GM19397 (cell line): ENCODE data around the gene XYLT1.

Source experiments
- ATAC-seq: cut with Tn5 transposase; IDR thresholded peaks from one replicate; pipeline ENCODE4 v1.9.1; 2021; ENCODE audit warnings: mild to moderate bottlenecking, moderate library complexity; ENCODE audit not compliant: unreplicated experiment

The XYLT1 gene

GRCh38 chr16:17377360-17378324, 93.1 kb downstream of the XYLT1 start:
- no peak for ATAC-seq

GRCh38 chr16:17375461-17376304, 95.1 kb downstream of the XYLT1 start:
- ATAC-seq, result no peak

DNA sequence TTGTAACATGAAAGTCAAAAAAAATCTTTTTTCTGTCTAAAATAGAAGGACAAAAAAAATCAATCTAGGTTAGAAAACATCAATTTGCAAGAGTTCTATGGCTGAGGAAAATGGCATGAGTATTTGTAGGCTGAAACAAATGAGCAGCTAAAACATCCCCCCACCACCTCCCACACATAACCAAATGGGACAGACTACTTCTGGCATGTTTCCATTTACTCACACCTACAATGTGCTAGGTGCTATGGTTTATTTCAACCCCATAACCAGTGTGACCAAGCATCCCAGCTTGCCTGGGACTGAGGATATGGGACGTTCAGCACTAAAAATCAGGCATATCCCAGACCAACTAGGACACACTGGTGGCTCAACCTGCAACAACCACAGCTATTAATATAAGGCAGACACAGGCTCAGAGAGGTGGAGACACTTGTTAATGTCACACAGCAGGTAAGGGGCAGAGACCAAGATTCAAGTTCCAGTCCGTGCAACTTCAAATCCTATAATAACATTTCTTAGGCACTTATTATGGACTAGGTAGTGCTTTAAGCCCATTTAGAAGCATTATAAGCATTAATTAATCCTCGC, 96.0 kb downstream of the XYLT1 start:
- ATAC-seq, result no peak

DNA sequence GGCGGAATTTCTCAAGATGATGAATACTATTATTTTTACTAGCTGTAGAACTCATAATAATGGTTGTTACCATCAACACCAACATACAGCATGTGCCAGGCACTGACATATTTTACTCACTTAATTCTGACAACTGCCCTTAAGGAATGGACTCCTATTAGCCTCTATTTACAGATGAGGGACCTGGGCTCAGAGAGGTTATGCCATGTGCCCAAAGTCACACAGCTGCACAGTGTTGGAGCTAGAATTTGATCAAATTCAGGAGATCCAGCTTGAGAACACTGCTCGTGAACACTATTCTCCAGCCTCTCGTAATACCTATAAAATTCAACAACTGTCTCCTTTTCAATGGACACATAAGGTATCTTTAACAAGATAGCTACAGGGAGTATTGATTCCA, 97.2 kb downstream of the XYLT1 start:
- ATAC-seq, result no peak

DNA sequence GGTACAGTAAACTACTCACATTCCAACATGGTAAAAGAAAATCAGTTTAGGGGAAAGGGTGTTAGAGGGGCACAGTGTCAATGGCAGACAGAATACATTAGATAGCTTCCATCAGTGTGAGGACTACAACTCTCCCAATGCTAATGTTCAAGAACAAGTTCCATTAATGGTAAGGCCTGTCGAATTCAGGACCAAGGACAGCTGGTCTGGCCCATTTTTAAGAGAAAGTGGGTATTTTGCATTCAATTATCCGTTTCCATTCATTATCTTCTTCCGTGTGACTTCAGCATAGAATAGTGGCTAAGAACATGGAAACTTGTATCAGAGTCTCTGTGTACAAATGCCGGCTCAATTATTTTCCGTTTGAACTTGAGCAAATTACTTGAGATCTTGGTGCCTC, 98.4 kb downstream of the XYLT1 start:
- ATAC-seq, result no peak

- no peak for ATAC-seq
Observed at GRCh38 chr16:17371299-17371698, 99.5 kb downstream of the XYLT1 start.

DNA sequence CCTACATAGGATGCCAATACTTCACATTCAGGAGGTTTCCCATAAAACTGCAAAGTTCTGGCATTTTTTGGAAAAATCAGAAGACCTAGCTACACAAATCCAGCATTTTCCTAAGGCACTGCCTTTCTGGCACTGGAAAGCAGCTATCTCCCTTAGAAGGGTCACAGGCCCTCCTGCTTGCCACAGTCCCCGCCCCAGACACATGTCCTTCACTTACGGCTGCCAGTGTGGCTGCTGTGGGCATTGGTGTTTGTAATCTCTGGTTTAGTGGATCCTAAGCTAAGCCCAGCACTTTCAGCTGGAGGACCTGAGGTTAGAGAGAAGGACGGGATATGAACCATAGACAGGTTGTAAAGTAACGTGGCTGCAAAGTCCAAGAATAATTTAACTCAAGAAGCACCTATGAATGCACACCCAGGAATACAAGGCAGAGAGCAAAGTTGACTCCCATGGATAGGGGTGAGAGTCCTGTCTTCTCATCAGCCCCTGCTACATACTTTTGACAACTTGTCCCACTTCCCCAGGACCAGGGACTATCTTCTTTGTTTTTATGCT, 100.0 kb downstream of the XYLT1 start:
- no peak for ATAC-seq

- no peak for ATAC-seq
Observed at GRCh38 chr16:17370223-17370707, 100.5 kb downstream of the XYLT1 start.

DNA sequence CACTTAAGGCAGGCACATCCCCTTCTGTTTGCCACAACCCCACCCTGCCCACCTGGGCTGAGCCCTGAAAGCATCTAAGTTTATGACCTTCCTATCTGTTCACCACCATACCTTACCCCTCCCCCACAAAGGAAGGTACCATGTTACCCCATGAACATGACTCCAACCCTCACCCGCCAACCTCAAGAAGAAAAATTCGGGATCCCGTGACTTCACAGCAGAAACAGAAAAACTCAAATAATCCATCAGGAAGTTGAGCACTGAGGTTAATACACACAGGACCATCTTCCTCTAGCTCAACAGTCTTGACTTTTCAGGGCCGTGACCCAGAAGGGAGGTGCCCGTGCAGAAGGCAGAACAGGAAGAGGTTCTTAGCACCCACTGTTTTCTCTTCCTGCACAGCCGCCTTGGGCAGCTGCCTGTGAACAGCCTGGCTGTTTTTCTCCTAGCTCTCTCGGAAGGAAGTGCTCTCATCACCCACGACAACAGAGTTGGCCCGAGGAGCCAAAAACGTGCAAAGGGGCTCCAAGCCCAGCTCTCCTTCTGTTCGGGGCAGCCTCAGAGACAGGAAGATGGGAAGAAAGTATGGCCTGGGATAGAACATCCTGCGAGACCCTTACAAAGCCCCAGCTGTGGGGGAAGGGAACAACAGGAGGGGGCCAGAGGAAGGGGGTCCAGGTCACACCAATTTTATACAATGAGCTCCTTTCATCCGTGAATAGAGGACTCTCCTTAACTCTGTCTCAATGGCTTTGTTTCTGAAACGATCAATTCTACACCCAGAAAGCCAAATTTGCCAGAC, 101.1 kb downstream of the XYLT1 start:
- ATAC-seq, result no peak

- ATAC-seq, result no peak
Observed at GRCh38 chr16:17368951-17369350, 101.8 kb downstream of the XYLT1 start.

DNA sequence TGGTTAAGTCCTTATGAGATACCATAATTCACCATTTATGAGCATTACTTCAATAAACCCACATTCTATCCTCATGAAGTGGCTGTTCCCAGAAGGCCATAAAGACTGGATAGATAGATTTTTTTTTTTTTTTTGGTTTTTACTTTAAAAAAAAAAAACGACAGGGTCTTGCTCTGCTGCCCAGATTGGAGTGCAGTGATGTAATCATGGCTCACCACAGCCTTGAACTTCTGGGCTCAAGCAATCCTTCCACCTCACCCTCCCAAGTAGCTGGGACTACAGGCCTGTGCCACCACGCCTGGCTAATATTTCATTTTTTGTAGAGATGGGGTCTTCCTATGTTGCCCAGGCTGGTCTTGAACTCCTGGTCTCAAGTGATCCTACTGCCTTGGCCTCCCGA, 102.3 kb downstream of the XYLT1 start:
- ATAC-seq, result no peak

DNA sequence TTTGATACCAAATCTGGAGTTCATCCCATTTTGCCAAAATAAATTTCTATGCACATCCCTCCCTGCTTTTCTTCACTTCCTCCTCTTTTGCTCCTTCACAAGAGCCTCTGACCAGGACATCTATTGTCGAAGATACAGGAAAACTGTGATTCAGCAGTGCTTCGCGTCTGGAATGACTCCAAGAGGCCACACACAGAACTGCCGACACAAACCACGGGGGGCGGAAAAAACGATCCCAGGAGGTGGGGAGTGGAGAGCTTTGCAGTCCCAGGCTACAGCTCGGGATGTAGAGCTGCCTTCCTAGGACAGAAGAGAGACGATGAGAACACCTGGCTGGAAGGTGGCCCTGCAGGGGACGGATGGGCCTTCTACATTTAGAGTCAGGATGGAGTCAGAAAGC, 102.8 kb downstream of the XYLT1 start:
- no peak for ATAC-seq

- no peak for ATAC-seq
Observed at GRCh38 chr16:17367036-17367435, 103.7 kb downstream of the XYLT1 start.

DNA sequence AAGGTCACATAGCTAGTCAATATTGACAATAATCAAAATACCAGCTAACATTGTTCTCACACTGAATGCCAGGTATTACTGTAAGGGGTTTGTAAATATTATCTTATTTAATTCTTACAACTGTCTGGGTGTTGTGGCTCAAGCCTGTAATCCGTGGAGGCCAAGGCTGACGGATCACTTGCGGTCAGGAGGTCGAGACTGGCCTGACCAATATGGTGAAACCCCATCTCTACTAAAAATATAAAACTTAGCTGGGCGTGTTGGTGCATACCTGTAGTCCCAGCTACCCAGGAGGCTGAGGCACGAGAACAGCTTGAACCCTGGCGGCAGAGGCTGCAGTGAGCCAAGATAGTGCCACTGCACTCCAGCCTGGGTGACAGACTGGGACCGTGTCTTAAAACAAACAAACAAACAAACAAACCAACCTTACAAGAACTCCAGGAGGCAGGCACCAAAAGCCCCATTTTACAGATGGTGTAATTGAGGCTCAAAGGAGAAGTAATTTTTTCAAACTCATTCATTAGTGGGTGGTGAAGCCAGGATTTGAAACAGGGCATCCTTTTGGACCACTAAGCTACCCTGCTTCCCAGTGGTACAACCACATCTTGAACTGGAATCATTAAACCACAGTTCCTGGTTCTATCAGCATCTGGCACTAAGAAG, 104.3 kb downstream of the XYLT1 start:
- ATAC-seq, result no peak

DNA sequence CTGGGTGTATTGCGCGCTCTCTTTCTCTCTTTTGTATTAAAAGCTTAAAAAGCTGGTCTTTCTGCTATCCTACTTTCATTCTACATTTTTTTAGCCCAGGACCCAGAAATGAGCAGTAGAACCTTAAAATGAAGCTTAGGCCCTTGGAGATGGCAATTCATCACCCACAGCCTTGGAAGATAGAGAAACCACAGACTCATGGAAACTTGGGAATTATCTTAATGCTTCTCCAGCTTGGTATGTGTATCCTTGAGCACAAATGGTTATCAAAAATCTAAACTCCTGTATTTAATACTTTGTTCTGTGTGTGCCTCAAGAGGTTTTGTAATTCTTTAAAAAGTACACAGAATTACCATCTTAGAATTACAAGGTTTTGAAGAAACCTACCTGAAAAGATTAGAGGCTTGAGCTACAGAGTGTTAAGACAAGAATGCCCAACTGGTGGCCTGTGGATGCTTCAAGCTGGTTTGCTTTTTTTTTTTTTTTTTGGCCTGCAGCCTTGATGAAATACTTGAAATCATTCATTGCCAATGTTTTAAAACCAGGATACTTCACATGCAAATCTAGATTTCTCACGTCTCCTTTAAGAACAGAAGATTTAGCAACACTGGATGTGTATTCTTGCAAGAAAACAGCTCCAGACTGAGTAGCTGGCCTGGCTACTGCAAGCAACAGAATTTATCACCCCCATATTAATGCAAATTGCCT, 105.0 kb downstream of the XYLT1 start:
- ATAC-seq, result no peak

DNA sequence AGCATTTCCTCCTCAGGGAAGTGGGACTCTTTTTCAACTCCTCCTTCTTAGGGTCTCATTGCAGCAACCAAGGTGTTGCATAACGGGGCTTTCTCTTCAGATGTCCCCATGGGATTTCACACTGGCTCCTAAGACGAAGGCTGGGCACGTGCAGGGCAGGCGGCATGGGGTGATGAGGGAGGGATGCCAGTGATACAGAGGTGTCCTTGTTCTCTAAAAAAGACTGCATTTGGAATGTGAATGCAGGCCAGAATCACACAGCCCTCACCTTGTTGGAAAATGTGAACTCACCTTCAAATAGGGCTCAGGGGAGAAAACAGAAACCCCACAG, 105.6 kb downstream of the XYLT1 start:
- ATAC-seq, result no peak

DNA sequence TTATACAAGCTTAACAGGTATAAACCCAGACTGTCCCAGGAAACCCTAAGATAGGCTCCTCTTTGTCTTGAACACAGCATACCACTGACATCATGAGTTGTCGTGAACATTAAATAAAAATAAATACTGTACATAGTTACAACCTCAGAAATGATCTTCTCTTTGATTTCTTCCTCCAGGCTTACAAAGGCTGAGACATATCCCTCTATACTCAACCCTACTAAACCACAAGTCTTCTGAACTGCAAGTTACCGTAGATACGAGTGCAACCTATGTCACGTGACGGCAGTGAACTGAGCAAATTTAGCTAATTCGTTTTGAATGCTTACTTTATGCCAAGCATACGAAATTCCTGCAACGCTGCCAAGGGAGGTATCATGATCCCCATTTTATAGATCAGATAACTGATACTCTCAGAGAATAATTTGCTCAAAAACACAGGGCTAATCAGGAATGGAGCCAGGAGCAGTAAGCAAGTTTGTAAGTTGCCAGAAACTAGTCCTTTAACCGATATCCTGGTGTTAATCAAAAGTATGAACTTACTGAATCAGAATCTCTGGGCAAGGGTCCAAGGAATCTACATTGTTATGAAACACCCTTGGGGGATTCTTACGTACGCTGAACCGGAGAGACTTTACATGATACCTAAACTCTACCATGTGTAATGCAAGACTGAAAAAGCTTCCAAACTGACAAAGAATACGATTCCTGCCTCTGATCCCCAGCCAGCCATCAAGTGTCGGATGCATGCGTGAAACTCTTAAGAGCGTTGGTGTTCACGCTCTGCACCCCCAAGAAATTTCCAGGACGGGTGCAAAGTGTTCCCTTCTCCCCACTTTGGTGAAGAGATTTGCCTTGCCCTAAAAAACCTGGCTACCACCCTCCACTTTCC, 106.2 kb downstream of the XYLT1 start:
- ATAC-seq, result no peak

DNA sequence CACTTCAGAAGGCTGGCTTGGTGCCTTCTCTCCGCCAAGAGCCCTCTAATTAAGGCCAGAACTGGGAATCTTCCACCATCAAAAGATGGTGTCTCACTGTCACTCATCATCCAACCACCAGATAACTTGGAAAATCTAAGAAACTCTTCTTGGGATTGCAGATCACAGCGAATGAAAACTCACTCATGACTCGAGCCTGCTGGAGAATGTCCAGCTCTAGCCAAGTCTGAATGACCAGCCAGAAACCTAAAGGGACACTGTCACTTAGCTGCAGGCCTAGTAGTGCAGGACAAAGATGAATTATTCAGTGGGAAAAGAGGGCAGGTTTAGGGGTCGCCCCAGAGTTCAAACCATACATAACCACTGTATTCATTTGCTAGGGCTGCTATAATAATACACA, 107.8 kb downstream of the XYLT1 start:
- ATAC-seq, result no peak
